ENCODE measurements around the gene GMCL2. TPM values are rescaled to one million over a fixed set of nuclear protein-coding genes. Genes with fewer than 3 reads are reported as not detected.

GMCL2 gene
- total RNA-seq, 1 experiment from 2014 or later, result not detected

- H3K4me3 ChIP-seq (ENCODE audit: insufficient read depth, low read depth, low read length), result no peak overlapping the region
- H3K36me3 ChIP-seq (replicated peaks; ENCODE audit: control insufficient read depth, insufficient read depth, low read length), result no peaks in the 10 kb centered on the region
- H3K27me3 ChIP-seq (ENCODE audit: control insufficient read depth, insufficient read depth, low read length), result no peaks in the 10 kb centered on the region
- no peak for DNase-seq
Measured at GRCh38 chr5:178193251-178193809, 6.2 kb upstream of the GMCL2 start.

- no peaks in the 10 kb centered on the region for H3K27me3 ChIP-seq (ENCODE audit: control insufficient read depth, insufficient read depth, low read length)
- H3K4me3 ChIP-seq (ENCODE audit: insufficient read depth, low read depth, low read length), result no peak overlapping the region
- no peak for DNase-seq
- no peaks in the 10 kb centered on the region for H3K36me3 ChIP-seq (replicated peaks; ENCODE audit: control insufficient read depth, insufficient read depth, low read length)
Measured at GRCh38 chr5:178192787-178193186, 5.6 kb upstream of the GMCL2 start.

GRCh38 chr5:178192244-178192643 lies 5.1 kb upstream of the GMCL2 start:
- Histone ChIP-seq H3K4me3 (ENCODE audit: insufficient read depth, low read depth, low read length) (no peak overlapping the region), H3K27me3 (ENCODE audit: control insufficient read depth, insufficient read depth, low read length) (no peaks in the 10 kb centered on the region), H3K36me3 (replicated peaks; ENCODE audit: control insufficient read depth, insufficient read depth, low read length) (no peaks in the 10 kb centered on the region)
- no peak for DNase-seq

- H3K27me3 ChIP-seq (ENCODE audit: control insufficient read depth, insufficient read depth, low read length), result no peaks in the 10 kb centered on the region
- no peak overlapping the region for H3K4me3 ChIP-seq (ENCODE audit: insufficient read depth, low read depth, low read length)
- no peak for DNase-seq
- H3K36me3 ChIP-seq (replicated peaks; ENCODE audit: control insufficient read depth, insufficient read depth, low read length), result no peaks in the 10 kb centered on the region
Measured at GRCh38 chr5:178191661-178192060, 4.5 kb upstream of the GMCL2 start.

- H3K4me3 ChIP-seq (ENCODE audit: insufficient read depth, low read depth, low read length), result no peak overlapping the region
- no peaks in the 10 kb centered on the region for H3K27me3 ChIP-seq (ENCODE audit: control insufficient read depth, insufficient read depth, low read length)
- no peaks in the 10 kb centered on the region for H3K36me3 ChIP-seq (replicated peaks; ENCODE audit: control insufficient read depth, insufficient read depth, low read length)
- DNase-seq, result no peak
Measured at GRCh38 chr5:178189433-178189832, 2.3 kb upstream of the GMCL2 start.

- no peak for DNase-seq
- Histone ChIP-seq H3K27me3 (ENCODE audit: control insufficient read depth, insufficient read depth, low read length) (no peaks in the 10 kb centered on the region), H3K4me3 (ENCODE audit: insufficient read depth, low read depth, low read length) (no peak overlapping the region), H3K36me3 (replicated peaks; ENCODE audit: control insufficient read depth, insufficient read depth, low read length) (no peaks in the 10 kb centered on the region)
Measured at GRCh38 chr5:178186427-178186826, 744 bp downstream of the GMCL2 start.

GRCh38 chr5:178182158-178182876 lies 4.9 kb downstream of the GMCL2 start:
- no peaks in the 10 kb centered on the region for H3K27me3 ChIP-seq (ENCODE audit: control insufficient read depth, insufficient read depth, low read length)
- DNase-seq, result no peak
- H3K36me3 ChIP-seq (replicated peaks; ENCODE audit: control insufficient read depth, insufficient read depth, low read length), result no peaks in the 10 kb centered on the region
- no peak overlapping the region for H3K4me3 ChIP-seq (ENCODE audit: insufficient read depth, low read depth, low read length)

- Histone ChIP-seq H3K4me3 (ENCODE audit: insufficient read depth, low read depth, low read length) (no peak overlapping the region), H3K36me3 (replicated peaks; ENCODE audit: control insufficient read depth, insufficient read depth, low read length) (no peaks in the 10 kb centered on the region), H3K27me3 (ENCODE audit: control insufficient read depth, insufficient read depth, low read length) (no peaks in the 10 kb centered on the region)
- DNase-seq, result peak; percentile 89
Measured at GRCh38 chr5:178180141-178180863, 6.9 kb downstream of the GMCL2 start.

GRCh38 chr5:178177569-178177968 lies 9.6 kb downstream of the GMCL2 start:
- no peak overlapping the region for H3K4me3 ChIP-seq (ENCODE audit: insufficient read depth, low read depth, low read length)

GRCh38 chr5:178176791-178177190 lies 10.4 kb downstream of the GMCL2 start:
- no peak for DNase-seq
- Histone ChIP-seq H3K4me3 (ENCODE audit: insufficient read depth, low read depth, low read length) (no peak overlapping the region), H3K27me3 (ENCODE audit: control insufficient read depth, insufficient read depth, low read length) (no peaks in the 10 kb centered on the region), H3K36me3 (replicated peaks; ENCODE audit: control insufficient read depth, insufficient read depth, low read length) (no peaks in the 10 kb centered on the region)

More at GRCh38 chr5:178177569-178177968, 9.6 kb downstream of the GMCL2 start:
- H3K36me3 ChIP-seq (replicated peaks; ENCODE audit: control insufficient read depth, insufficient read depth, low read length), result no peaks in the 10 kb centered on the region
- H3K27me3 ChIP-seq (ENCODE audit: control insufficient read depth, insufficient read depth, low read length), result no peaks in the 10 kb centered on the region
- DNase-seq, result no peak

- H3K27me3 ChIP-seq (ENCODE audit: control insufficient read depth, insufficient read depth, low read length), result no peaks in the 10 kb centered on the region
- no peak for DNase-seq
- H3K36me3 ChIP-seq (replicated peaks; ENCODE audit: control insufficient read depth, insufficient read depth, low read length), result no peaks in the 10 kb centered on the region
- H3K4me3 ChIP-seq (ENCODE audit: insufficient read depth, low read depth, low read length), result no peak overlapping the region
Measured at GRCh38 chr5:178174456-178174855, 12.7 kb downstream of the GMCL2 start.

GRCh38 chr5:178170455-178170854 lies 16.7 kb downstream of the GMCL2 start:
- Histone ChIP-seq H3K4me3 (ENCODE audit: insufficient read depth, low read depth, low read length) (no peak overlapping the region), H3K36me3 (replicated peaks; ENCODE audit: control insufficient read depth, insufficient read depth, low read length) (no peaks in the 10 kb centered on the region), H3K27me3 (ENCODE audit: control insufficient read depth, insufficient read depth, low read length) (no peaks in the 10 kb centered on the region)
- DNase-seq, result no peak

- no peaks in the 10 kb centered on the region for H3K36me3 ChIP-seq (replicated peaks; ENCODE audit: control insufficient read depth, insufficient read depth, low read length)
- peaks cover 5% of the 10 kb centered on the region; the same call in 1 of the 2 replicates for H3K27me3 ChIP-seq (ENCODE audit: control insufficient read depth, insufficient read depth, low read length)
- no peak for DNase-seq
- no peak overlapping the region for H3K4me3 ChIP-seq (ENCODE audit: insufficient read depth, low read depth, low read length)
Measured at GRCh38 chr5:178165581-178165980, 21.6 kb downstream of the GMCL2 start.

- Histone ChIP-seq H3K27me3 (ENCODE audit: control insufficient read depth, insufficient read depth, low read length) (peaks cover 5% of the 10 kb centered on the region; the same call in 1 of the 2 replicates), H3K4me3 (ENCODE audit: insufficient read depth, low read depth, low read length) (peak overlapping the region; percentile 30), H3K36me3 (replicated peaks; ENCODE audit: control insufficient read depth, insufficient read depth, low read length) (no peaks in the 10 kb centered on the region)
- peak; percentile 96 for DNase-seq
Measured at GRCh38 chr5:178163772-178164735, 23.1 kb downstream of the GMCL2 start.
